Effector memory CD4-positive, alpha-beta T cell (primary cell): Measurements from ENCODE around the gene OLIG2.

ENCODE experiments used
- DNase-seq, 3 donors: peaks; one replicate each; pipeline ENCODE4 v3.0.0-alpha.2; 2020
- H3K27ac ChIP-seq: 2 replicates; pipeline ENCODE4 v1.7.0; 2013; ENCODE audit warnings: mild to moderate bottlenecking, low read length, moderate library complexity; ENCODE audit not compliant: insufficient read depth, poor library complexity, severe bottlenecking
- H3K27me3 ChIP-seq: replicated peaks from 2 replicates; pipeline ENCODE4 v1.7.0; 2013; ENCODE audit warnings: mild to moderate bottlenecking, low read length; ENCODE audit not compliant: insufficient read depth, control insufficient read depth, poor library complexity, severe bottlenecking
- H3K36me3 ChIP-seq: 2 replicates; pipeline ENCODE4 v1.7.0; 2013; ENCODE audit warnings: mild to moderate bottlenecking, low read length, moderate library complexity; ENCODE audit not compliant: control insufficient read depth, insufficient read depth
- H3K4me1 ChIP-seq: 2 replicates; pipeline ENCODE4 v1.7.0; 2013; ENCODE audit warnings: low read length, mild to moderate bottlenecking; ENCODE audit not compliant: control insufficient read depth, insufficient read depth, poor library complexity, severe bottlenecking
- H3K4me3 ChIP-seq: 2 replicates; pipeline ENCODE4 v1.7.0; 2013; ENCODE audit warnings: low read length, low read depth, mild to moderate bottlenecking; ENCODE audit not compliant: insufficient read depth, poor library complexity, severe bottlenecking
- H3K9me3 ChIP-seq: 2 replicates; pipeline ENCODE4 v1.7.0; 2013; ENCODE audit warnings: mild to moderate bottlenecking, low read length, moderate library complexity; ENCODE audit not compliant: control insufficient read depth

OLIG2 gene

GRCh38 chr21:33031152-33031911 lies 5.6 kb downstream of the OLIG2 start:
- Histone ChIP-seq H3K4me3 (no peak overlapping the region), H3K27ac (no peak overlapping the region), H3K4me1 (peaks cover 34% of the 10 kb centered on the region), H3K36me3 (no peaks in the 10 kb centered on the region), H3K27me3 (peaks cover 30% of the 10 kb centered on the region), H3K9me3 (no peaks in the 10 kb centered on the region)
- no peak for DNase-seq

GRCh38 chr21:33032434-33033047 lies 6.8 kb downstream of the OLIG2 start:
- no peaks in the 10 kb centered on the region for H3K9me3 ChIP-seq
- no peak overlapping the region for H3K4me3 ChIP-seq
- DNase-seq, result no peak
- H3K4me1 ChIP-seq, result peaks cover 25% of the 10 kb centered on the region
- H3K27me3 ChIP-seq, result peaks cover 22% of the 10 kb centered on the region
- H3K36me3 ChIP-seq, result no peaks in the 10 kb centered on the region
- H3K27ac ChIP-seq, result no peak overlapping the region

GRCh38 chr21:33033094-33033951 lies 7.6 kb downstream of the OLIG2 start:
- Histone ChIP-seq H3K9me3 (no peaks in the 10 kb centered on the region), H3K4me3 (no peak overlapping the region), H3K36me3 (no peaks in the 10 kb centered on the region), H3K27me3 (peaks cover 22% of the 10 kb centered on the region), H3K4me1 (peaks cover 18% of the 10 kb centered on the region), H3K27ac (no peak overlapping the region)
- no peak for DNase-seq

GRCh38 chr21:33033961-33034413 lies 8.3 kb downstream of the OLIG2 start:
- Histone ChIP-seq H3K27me3 (peaks cover 22% of the 10 kb centered on the region), H3K36me3 (no peaks in the 10 kb centered on the region), H3K4me1 (peaks cover 13% of the 10 kb centered on the region), H3K27ac (no peak overlapping the region), H3K9me3 (no peaks in the 10 kb centered on the region), H3K4me3 (no peak overlapping the region)
- DNase-seq, result no peak

GRCh38 chr21:33035147-33035546 lies 9.4 kb downstream of the OLIG2 start:
- no peaks in the 10 kb centered on the region for H3K36me3 ChIP-seq
- no peak overlapping the region for H3K4me3 ChIP-seq
- no peak for DNase-seq
- H3K4me1 ChIP-seq, result peaks cover 6% of the 10 kb centered on the region
- H3K9me3 ChIP-seq, result no peaks in the 10 kb centered on the region
- peaks cover 12% of the 10 kb centered on the region for H3K27me3 ChIP-seq
- no peak overlapping the region for H3K27ac ChIP-seq

- Histone ChIP-seq H3K27me3 (peaks cover 3% of the 10 kb centered on the region), H3K27ac (no peak overlapping the region), H3K36me3 (no peaks in the 10 kb centered on the region), H3K4me3 (no peak overlapping the region), H3K4me1 (peaks cover 6% of the 10 kb centered on the region), H3K9me3 (no peaks in the 10 kb centered on the region)
- DNase-seq, result peak in 1 of 3 donors; percentile 10
These were observed 10.9 kb downstream of the OLIG2 start for GRCh38 chr21:33036430-33037162.

- peaks cover 6% of the 10 kb centered on the region for H3K4me1 ChIP-seq
- no peak overlapping the region for H3K27ac ChIP-seq
- peaks cover 2% of the 10 kb centered on the region for H3K27me3 ChIP-seq
- DNase-seq, result no peak
- H3K9me3 ChIP-seq, result no peaks in the 10 kb centered on the region
- H3K36me3 ChIP-seq, result no peaks in the 10 kb centered on the region
- no peak overlapping the region for H3K4me3 ChIP-seq
These were observed 11.8 kb downstream of the OLIG2 start for GRCh38 chr21:33037501-33037900.

- no peak for DNase-seq
- Histone ChIP-seq H3K9me3 (no peaks in the 10 kb centered on the region), H3K27me3 (no peaks in the 10 kb centered on the region), H3K27ac (no peak overlapping the region), H3K4me3 (no peak overlapping the region), H3K36me3 (no peaks in the 10 kb centered on the region), H3K4me1 (peaks cover 6% of the 10 kb centered on the region)
These were observed 13.8 kb downstream of the OLIG2 start for GRCh38 chr21:33039536-33039935.

GRCh38 chr21:33040215-33040614 lies 14.5 kb downstream of the OLIG2 start:
- Histone ChIP-seq H3K36me3 (no peaks in the 10 kb centered on the region), H3K9me3 (no peaks in the 10 kb centered on the region), H3K4me1 (peaks cover 6% of the 10 kb centered on the region), H3K4me3 (no peak overlapping the region), H3K27ac (no peak overlapping the region), H3K27me3 (no peaks in the 10 kb centered on the region)
- no peak for DNase-seq
